GM10266 (cell line): ENCODE results near the gene ADAT1.
A peak's percentile ranks its signal among the peaks of the same experiment; 100 is the strongest.

ENCODE experiments used
- DNase-seq: peaks from one replicate; pipeline ENCODE4 v3.0.0; 2012; ENCODE audit errors: extremely low spot score
- CTCF ChIP-seq: IDR thresholded peaks from 2 replicates; pipeline ENCODE4 v1.5.1; 2012; ENCODE audit warnings: mild to moderate bottlenecking, low read depth; ENCODE audit not compliant: control insufficient read depth, insufficient read depth; ENCODE audit errors: missing control alignments

ADAT1 gene

DNA sequence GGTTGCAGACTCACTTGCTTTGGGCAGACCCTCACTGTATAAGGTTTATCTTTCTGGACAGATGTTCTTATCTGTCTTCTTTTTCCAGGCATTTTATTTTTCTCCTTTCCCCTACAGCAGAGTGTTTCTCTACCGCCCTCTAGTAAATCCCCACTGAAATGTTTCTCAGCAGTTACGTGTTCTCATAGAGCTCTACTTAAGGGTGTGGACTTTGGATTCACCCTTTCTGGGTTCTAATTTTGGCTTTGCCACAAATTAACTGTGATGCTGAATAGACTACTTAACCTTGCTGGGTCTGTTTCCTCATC, 2.0 kb downstream of the ADAT1 start:
- peak; percentile 54 for TF ChIP-seq CTCF
- DNase-seq: no peak

DNA sequence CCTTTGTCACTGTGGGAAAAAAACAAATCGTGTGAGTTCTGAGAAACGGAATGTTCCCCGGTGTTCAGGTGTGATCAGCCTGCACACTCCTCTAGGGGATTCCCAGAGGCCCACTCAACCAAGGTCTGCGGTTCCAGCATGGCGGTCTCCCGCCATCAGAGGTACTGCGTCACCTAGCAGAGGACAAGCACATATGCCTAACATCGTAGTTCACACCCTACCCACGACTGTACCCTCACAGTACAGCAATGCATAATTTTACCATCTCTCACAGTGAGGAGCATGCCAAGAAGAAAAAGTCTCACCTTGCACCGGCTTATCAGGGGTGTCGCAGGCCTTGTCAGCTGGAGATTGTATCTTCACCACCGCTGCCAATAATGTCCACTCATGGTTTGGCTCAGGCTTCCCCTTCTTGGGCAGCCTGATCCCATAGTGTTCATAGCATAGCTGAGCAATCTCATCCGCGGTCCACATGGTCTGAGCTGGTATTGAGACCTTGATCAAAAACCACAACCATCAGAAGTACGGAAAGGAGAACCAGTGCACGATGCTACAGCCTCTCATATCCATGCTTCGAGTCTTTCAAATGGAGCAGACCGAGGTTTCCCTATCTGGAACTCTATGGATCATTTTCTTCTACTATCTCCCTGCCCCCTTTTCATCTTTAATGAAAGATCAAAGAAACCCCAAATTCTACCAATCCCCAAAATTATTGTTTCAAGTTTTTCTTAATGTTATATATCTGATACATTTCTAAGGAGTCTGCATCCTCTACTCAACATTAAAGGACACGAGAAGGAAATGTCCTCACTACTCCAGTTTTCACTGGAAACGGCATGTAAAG, 2.5 kb downstream of the ADAT1 start:
- TF ChIP-seq CTCF: no peak
- no peak for DNase-seq

DNA sequence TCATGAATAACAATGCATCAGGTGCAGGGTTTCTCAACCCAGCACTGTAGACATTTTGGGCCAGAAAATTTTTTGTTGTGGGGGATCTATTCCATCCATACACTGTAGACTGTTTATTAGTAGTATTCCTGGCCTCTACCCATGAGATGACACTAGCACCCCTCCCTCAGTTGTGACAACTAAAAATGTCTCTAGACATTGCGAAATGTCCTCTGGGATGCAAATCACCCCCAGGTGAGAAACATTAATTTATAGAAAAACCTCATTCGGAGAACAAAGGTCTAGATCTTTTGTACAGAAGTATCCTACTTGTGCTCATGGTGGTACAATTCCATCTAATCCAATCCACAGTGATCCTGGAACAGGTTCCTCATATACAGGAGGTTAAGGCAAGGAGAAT, 4.3 kb downstream of the ADAT1 start:
- TF ChIP-seq CTCF: no peak
- no peak for DNase-seq

DNA sequence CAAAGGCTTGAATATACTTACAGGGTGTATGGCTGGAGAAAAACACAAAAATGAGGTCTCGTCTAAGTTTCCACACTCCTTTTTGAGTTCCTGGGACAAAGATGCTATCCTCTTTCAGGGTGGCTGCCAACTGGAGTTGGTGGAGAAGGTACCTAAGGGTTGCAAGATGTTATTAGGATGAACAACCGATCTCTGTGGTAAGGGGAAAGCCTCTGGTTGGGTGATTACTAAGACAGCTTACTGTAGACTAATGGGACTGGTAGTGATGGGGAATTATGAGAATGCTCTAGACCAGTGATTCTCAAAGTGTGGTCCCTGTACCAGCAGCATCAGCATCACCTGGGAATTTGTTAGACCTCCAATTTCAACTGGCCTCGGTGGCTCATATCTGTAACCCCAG, 6.0 kb downstream of the ADAT1 start:
- TF ChIP-seq CTCF: no peak
- DNase-seq: no peak

DNA sequence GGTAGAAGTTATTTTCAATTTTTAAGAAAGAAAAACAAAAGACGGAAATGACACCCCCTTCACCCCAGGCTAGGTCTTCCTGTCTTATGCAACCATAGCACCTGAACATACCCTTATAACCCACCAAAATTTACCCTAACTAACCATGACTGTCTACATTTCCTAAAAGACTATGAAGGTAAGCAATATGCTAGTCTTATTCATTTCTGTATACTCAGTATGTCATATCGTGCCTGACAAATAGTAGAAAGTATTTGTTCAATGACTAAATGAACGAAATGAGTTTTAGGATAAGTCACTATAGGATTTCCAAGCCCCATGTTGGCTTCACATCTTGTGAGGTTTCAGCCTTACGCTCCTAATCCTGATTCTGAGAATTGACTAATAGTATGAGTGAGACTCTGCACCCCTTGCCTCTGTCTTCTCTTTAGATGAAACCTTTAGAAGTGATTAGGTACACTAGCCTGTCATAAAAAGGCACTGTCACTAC, 6.5 kb downstream of the ADAT1 start:
- no peak for TF ChIP-seq CTCF
- DNase-seq: no peak

DNA sequence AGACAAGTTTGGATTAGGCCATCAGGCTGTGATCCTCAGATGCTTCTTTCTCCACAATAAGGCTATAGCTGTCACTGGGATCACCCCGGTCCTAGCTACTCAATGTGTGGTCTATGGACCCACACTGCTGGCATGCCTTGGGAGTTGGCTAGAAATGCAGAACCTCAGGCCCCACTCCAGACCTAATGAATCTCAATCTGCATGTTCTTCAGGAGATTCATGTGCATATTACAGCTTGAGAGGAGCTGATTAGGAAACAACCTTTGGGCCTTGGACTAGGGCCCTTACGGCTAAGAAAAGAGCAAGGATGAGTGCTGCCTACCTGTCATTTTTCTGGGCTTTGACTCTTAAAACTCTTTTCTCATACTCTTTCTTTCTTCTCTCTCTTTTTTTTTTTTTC, 7.5 kb downstream of the ADAT1 start:
- no peak for DNase-seq
- TF ChIP-seq CTCF: no peak

- DNase-seq: no peak
- no peak for TF ChIP-seq CTCF
Observed at GRCh38 chr16:75614066-75614897, 8.8 kb downstream of the ADAT1 start.
